GM12878 (cell line): ENCODE data around the gene CDC14A. TPM values are rescaled to one million over a fixed set of nuclear protein-coding genes. Genes with fewer than 3 reads are reported as not detected.

Experiments
- ATAC-seq: fragments of 200-7000 bp; cut with Tn5 transposase; 3 replicates; pipeline ENCODE4 v1.9.1; 2020; ENCODE audit warnings: mild to moderate bottlenecking, moderate library complexity
- BruUV-seq: library from RNA; stranded (reverse); fragments of 400-500 nt; replicated peaks from 2 replicates; lab custom pipeline; 2021; lab: Mats Ljungman, UMichigan
- CTCF ChIA-PET: fragments of 300-600 bp; sonication (Branson Sonifier 250); formaldehyde crosslinking; extraction: SDS; loops from one replicate; lab custom pipeline; 2021; ENCODE audit warnings: inconsistent platforms; lab: Yijun Ruan, JAX
- POLR2A ChIA-PET: fragments of 350-600 bp; formaldehyde crosslinking; extraction: SDS; loops from one replicate; lab custom pipeline; 2021; ENCODE audit warnings: inconsistent platforms; lab: Charles Lee
- RAD21 ChIA-PET: fragments of 300-600 bp; sonication (Branson Sonifier 250); formaldehyde crosslinking; loops from one replicate; lab custom pipeline; 2023; ENCODE audit warnings: antibody characterized with exemption; ENCODE audit not compliant: unreplicated experiment; lab: Charles Lee
- SMC1A ChIA-PET: fragments of 300-600 bp; sonication (Branson Sonifier 250); formaldehyde crosslinking; loops from one replicate; lab custom pipeline; 2023; ENCODE audit not compliant: unreplicated experiment, uncharacterized antibody; lab: Charles Lee
- DNase-seq: peaks from one replicate; pipeline ENCODE4 v3.0.0-alpha.2; 2011; ENCODE audit warnings: low read depth, low spot score
- FAIRE-seq: peaks from 3 replicates; lab custom pipeline; 2011; peaks lifted over from hg19 to GRCh38; lab: Jason Lieb, UNC
- H2AFZ ChIP-seq: 2 replicates; pipeline ENCODE4 v1.6.0; 2011; ENCODE audit warnings: low read depth, low read length, control low read depth; ENCODE audit not compliant: control insufficient read depth
- H3K27ac ChIP-seq: 2 replicates; pipeline ENCODE4 v1.5.1; 2011; ENCODE audit warnings: control low read depth; ENCODE audit not compliant: control insufficient read depth, insufficient read depth
- H3K27me3 ChIP-seq, 2 experiments: replicated peaks in 1 of 2; 2 replicates each; pipeline versions ENCODE4 v1.6.0 to v1.6.1; 2011; ENCODE audit warnings: low read length in 1 of 2; ENCODE audit not compliant: control insufficient read depth in 2 of 2, insufficient read depth in 2 of 2
- H3K36me3 ChIP-seq, 2 experiments: 2 replicates each; pipeline ENCODE4 v1.5.1; 2011; ENCODE audit warnings: low read length in 1 of 2; ENCODE audit not compliant: control insufficient read depth in 2 of 2, insufficient read depth in 2 of 2
- H3K4me1 ChIP-seq: 2 replicates; pipeline ENCODE4 v1.6.1; 2011; ENCODE audit warnings: mild to moderate bottlenecking, low read length, moderate library complexity, mixed read lengths; ENCODE audit not compliant: control insufficient read depth, insufficient read depth
- H3K4me2 ChIP-seq: 2 replicates; pipeline ENCODE4 v1.6.0; 2011; ENCODE audit warnings: control low read depth; ENCODE audit not compliant: control insufficient read depth, insufficient read depth
- H3K4me3 ChIP-seq: fragments of 200-600 bp; sonication (generic); 2 replicates; pipeline ENCODE4 v1.5.1; 2016
- H3K79me2 ChIP-seq: 2 replicates; pipeline ENCODE4 v1.6.0; 2011; ENCODE audit warnings: low read length; ENCODE audit not compliant: control insufficient read depth, insufficient read depth
- H3K9ac ChIP-seq: 2 replicates; pipeline ENCODE4 v1.8.0; 2011; ENCODE audit warnings: low read length, control low read depth, mixed read lengths; ENCODE audit not compliant: control insufficient read depth, insufficient read depth
- H3K9me3 ChIP-seq: replicated peaks from 3 replicates; pipeline ENCODE4 v1.5.1; 2011; ENCODE audit warnings: mild to moderate bottlenecking, low read length; ENCODE audit not compliant: control insufficient read depth, insufficient read depth
- H4K20me1 ChIP-seq: 2 replicates; pipeline ENCODE4 v1.6.0; 2011; ENCODE audit not compliant: control insufficient read depth, insufficient read depth
- ASH2L ChIP-seq: fragments of 300-600, 200-600 bp; sonication (generic); IDR thresholded peaks from 2 replicates; pipeline ENCODE4 v1.6.1; 2017; ENCODE audit warnings: low read depth, mild to moderate bottlenecking, borderline replicate concordance
- CEBPB ChIP-seq, 2 experiments: fragments of 150-350 bp in 1 of 2; IDR thresholded peaks; 2 replicates each; pipeline ENCODE4 v1.6.1; 2012 to 2014; ENCODE audit warnings: low read depth in 2 of 2, low read length in 2 of 2, borderline replicate concordance in 1 of 2, inconsistent platforms in 1 of 2
- ETV6 ChIP-seq, 2 experiments: fragments of 450-650 bp in 1 of 2; IDR thresholded peaks in 1 of 2; conservative IDR thresholded peaks in 1 of 2; 2 replicates each; pipeline ENCODE4 v1.6.1; 2014; ENCODE audit warnings: antibody characterized with exemption in 1 of 2, borderline replicate concordance in 1 of 2, low read depth in 1 of 2, mild to moderate bottlenecking in 1 of 2, moderate library complexity in 1 of 2
- FOS ChIP-seq: IDR thresholded peaks from 3 replicates; pipeline ENCODE4 v1.6.1; 2011; ENCODE audit warnings: borderline replicate concordance; ENCODE audit not compliant: insufficient read length; ENCODE audit errors: extremely low read depth
- FOXK2 ChIP-seq: fragments of 450-650 bp; IDR thresholded peaks from 2 replicates; pipeline ENCODE4 v1.6.1; 2017; ENCODE audit warnings: mild to moderate bottlenecking, moderate library complexity
- MEF2A ChIP-seq: IDR thresholded peaks from 2 replicates; pipeline ENCODE4 v1.6.1; 2011; ENCODE audit warnings: low read depth, mild to moderate bottlenecking, low read length, moderate library complexity; ENCODE audit not compliant: insufficient read depth
- MYC ChIP-seq: IDR thresholded peaks from 2 replicates; pipeline ENCODE4 v1.6.1; 2011; ENCODE audit warnings: mild to moderate bottlenecking, low read length, moderate library complexity, inconsistent platforms; ENCODE audit not compliant: insufficient read depth, insufficient replicate concordance, insufficient read length, severe bottlenecking
- NFIC ChIP-seq: IDR thresholded peaks from 2 replicates; pipeline ENCODE4 v1.6.1; 2012; ENCODE audit warnings: low read depth, mild to moderate bottlenecking, inconsistent platforms, low read length, moderate library complexity
- SMARCA5 ChIP-seq: fragments of 450-650 bp; IDR thresholded peaks from 2 replicates; pipeline ENCODE4 v1.6.1; 2017; ENCODE audit warnings: mild to moderate bottlenecking
- SP1 ChIP-seq: IDR thresholded peaks from one replicate; pipeline ENCODE4 v1.6.1; 2011; ENCODE audit warnings: low read depth, low read length
- STAT1 ChIP-seq: fragments of 450-650 bp; conservative IDR thresholded peaks from 2 replicates; pipeline ENCODE4 v1.6.1; 2014; ENCODE audit warnings: antibody characterized with exemption, mild to moderate bottlenecking
- TARDBP ChIP-seq: IDR thresholded peaks from 2 replicates; pipeline ENCODE4 v1.6.1; 2016; ENCODE audit warnings: borderline replicate concordance
- TCF3 ChIP-seq: IDR thresholded peaks from 2 replicates; pipeline ENCODE4 v1.6.1; 2012; ENCODE audit warnings: low read depth, mild to moderate bottlenecking, low read length, borderline replicate concordance; ENCODE audit not compliant: insufficient read depth
- ZNF274 ChIP-seq: IDR thresholded peaks from one replicate; pipeline ENCODE4 v1.8.0; 2011; ENCODE audit not compliant: insufficient read length, insufficient read depth
- WGBS: methylation state at CpG from one replicate; pipeline ENCODE4 v1.1.6; 2016; ENCODE audit warnings: low lambda C conversion rate; ENCODE audit not compliant: insufficient replicate concordance, insufficient coverage; ENCODE audit errors: missing lambda C conversion rate; 5-methylcytosine and 5-hydroxymethylcytosine counted together
- in situ Hi-C: fragments of 300-500 bp; cut with MboI; formaldehyde crosslinking; loops from 9 replicates; pipeline ENCODE4 v1.14.3; 2018; ENCODE audit warnings: mixed read lengths
- intact Hi-C: fragments of 100-400 bp; cut with micrococcal nuclease; formaldehyde crosslinking; loops from one replicate; pipeline ENCODE4 v1.14.2; 2022; ENCODE audit not compliant: unreplicated experiment
- polyA plus RNA-seq, 11 experiments: library from polyadenylated mRNA; depleted of rRNA in 4 of 11; unstranded in 6 of 11; stranded (reverse) in 5 of 11; fragments of >200 nt; fragmentation: Nextera tagmentation in 4 of 11; fragmentation: Illumina TruSeq in 1 of 11; extraction: Ambion mirVana in 4 of 11; extraction: Trizol in 1 of 11; gene quantifications; 1 replicate in 1 of 11; 2 replicates in 10 of 11; pipeline versions ENCODE4 v1.2.1 to v1.2.3, GENCODE V29; 2011 to 2016; ENCODE audit warnings: inconsistent platforms in 2 of 11, missing spikeins in 2 of 11, low read depth in 1 of 11
- total RNA-seq, 4 experiments: library from RNA; depleted of rRNA in 3 of 4; stranded (reverse); fragments of >200 nt in 3 of 4; fragmentation: Illumina TruSeq in 1 of 4; extraction: Trizol in 1 of 4; gene quantifications; 2 replicates each; pipeline versions ENCODE4 v1.2.1 to v1.2.3, GENCODE V29; 2013 to 2021
- TF ChIP-seq, protein P1 (sequence below): fragments of 450-650 bp; formaldehyde crosslinking; IDR thresholded peaks from 2 replicates; pipeline ENCODE4 v1.5.0; 2022; ENCODE audit warnings: mild to moderate bottlenecking, missing genetic modification characterization
- TF ChIP-seq, protein P2 (sequence below): IDR thresholded peaks from 2 replicates; pipeline ENCODE4 v1.6.1; 2011; ENCODE audit warnings: borderline replicate concordance, low read depth, mild to moderate bottlenecking, moderate library complexity, low read length; ENCODE audit not compliant: insufficient read depth, poor library complexity, severe bottlenecking
- TF ChIP-seq, protein P3 (sequence below): fragments of 450-650 bp; IDR thresholded peaks from 2 replicates; pipeline ENCODE4 v1.6.1; 2018; ENCODE audit warnings: borderline replicate concordance, mild to moderate bottlenecking; ENCODE audit not compliant: partially characterized antibody

CDC14A gene
- total and polyA plus RNA-seq, 10 of the 15 experiments (the other 5 are each of a cell fraction or from before 2014, with no cell fraction given): 1.5 to 7.1 (median 5.5) TPM

DNA sequence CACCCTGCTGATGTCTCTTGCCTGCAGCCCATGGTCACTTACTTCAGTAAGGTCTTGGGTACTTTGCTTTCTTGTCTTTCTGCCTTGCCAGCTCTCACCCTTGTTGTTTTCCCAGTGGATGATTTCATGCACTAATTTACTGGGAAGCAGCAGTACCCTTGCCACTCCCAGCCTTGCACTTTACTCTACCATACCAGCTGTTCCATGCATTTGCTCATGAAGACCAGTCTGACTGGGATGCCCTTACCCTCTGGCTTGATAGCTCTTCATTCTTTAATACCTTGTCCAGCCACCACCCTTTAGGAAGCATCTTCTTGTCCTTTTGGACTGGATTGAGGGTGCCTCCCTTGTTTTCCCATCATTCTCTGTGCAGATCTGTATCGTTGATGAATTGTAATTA is 28.3 kb downstream of the CDC14A start:
- H2AFZ ChIP-seq: no peak overlapping the region
- in situ Hi-C loops: no loop called here
- H3K9ac ChIP-seq: no peak overlapping the region
- FAIRE-seq (no peak), DNase-seq (no peak), ATAC-seq (no peak)
- H3K4me2 ChIP-seq: no peak overlapping the region
- no peaks in the 10 kb centered on the region for H3K27me3 ChIP-seq
- RAD21 ChIA-PET: no interaction called here
- BruUV-seq: no TSS peak
- no peak overlapping the region for H3K4me3 ChIP-seq
- peaks cover 19% of the 10 kb centered on the region for H3K4me1 ChIP-seq
- H3K27ac ChIP-seq: no peak overlapping the region
- POLR2A ChIA-PET: interaction anchor here (1.1 kb wide), 1 partner anchor 23 kb away, joined by 3 read pairs; no protein-coding TSS in a partner anchor
- 0% methylated on average over 1 of the region's 1 CpG for WGBS
- H3K36me3 ChIP-seq: peaks cover 0 to 1% of the 10 kb centered on the region in 2 experiments; a peak in 1 of 4 replicates
- intact Hi-C loops: no loop called here
- no peaks in the 10 kb centered on the region for H3K9me3 ChIP-seq
- H4K20me1 ChIP-seq: no peaks in the 10 kb centered on the region
- SMC1A ChIA-PET: interaction anchor here (0.6 to 1.8 kb wide), 5 partner anchors 13 to 217 kb away, joined by 3 to 4 read pairs (median 4); no protein-coding TSS in a partner anchor
- CTCF ChIA-PET: interaction anchor here (2.0 kb wide), 1 partner anchor 10 kb away, joined by 7 read pairs; no protein-coding TSS in a partner anchor
- H3K79me2 ChIP-seq: no peaks in the 10 kb centered on the region; the same call in 1 of the 2 replicates
- TF ChIP-seq NFIC (no peak), SMARCA5 (no peak), FOS (no peak), MYC (no peak), ASH2L (no peak), ETV6 (conservative IDR thresholded peaks at IDR 0.05 in 1 of 2, IDR thresholded peaks at IDR 0.05 in 1 of 2; ENCODE audit: borderline replicate concordance in 1 of 2, low read depth in 1 of 2) (no peak), MEF2A (no peak), FOXK2 (no peak), STAT1 (no peak), TCF3 (no peak), CEBPB (IDR thresholded peaks at IDR 0.05; ENCODE audit: borderline replicate concordance in 1 of 2, low read depth in 2 of 2, low read length in 2 of 2) (no peak), TARDBP (no peak), ZNF274 (no peak), SP1 (no peak)
- TF ChIP-seq, protein P1, sequence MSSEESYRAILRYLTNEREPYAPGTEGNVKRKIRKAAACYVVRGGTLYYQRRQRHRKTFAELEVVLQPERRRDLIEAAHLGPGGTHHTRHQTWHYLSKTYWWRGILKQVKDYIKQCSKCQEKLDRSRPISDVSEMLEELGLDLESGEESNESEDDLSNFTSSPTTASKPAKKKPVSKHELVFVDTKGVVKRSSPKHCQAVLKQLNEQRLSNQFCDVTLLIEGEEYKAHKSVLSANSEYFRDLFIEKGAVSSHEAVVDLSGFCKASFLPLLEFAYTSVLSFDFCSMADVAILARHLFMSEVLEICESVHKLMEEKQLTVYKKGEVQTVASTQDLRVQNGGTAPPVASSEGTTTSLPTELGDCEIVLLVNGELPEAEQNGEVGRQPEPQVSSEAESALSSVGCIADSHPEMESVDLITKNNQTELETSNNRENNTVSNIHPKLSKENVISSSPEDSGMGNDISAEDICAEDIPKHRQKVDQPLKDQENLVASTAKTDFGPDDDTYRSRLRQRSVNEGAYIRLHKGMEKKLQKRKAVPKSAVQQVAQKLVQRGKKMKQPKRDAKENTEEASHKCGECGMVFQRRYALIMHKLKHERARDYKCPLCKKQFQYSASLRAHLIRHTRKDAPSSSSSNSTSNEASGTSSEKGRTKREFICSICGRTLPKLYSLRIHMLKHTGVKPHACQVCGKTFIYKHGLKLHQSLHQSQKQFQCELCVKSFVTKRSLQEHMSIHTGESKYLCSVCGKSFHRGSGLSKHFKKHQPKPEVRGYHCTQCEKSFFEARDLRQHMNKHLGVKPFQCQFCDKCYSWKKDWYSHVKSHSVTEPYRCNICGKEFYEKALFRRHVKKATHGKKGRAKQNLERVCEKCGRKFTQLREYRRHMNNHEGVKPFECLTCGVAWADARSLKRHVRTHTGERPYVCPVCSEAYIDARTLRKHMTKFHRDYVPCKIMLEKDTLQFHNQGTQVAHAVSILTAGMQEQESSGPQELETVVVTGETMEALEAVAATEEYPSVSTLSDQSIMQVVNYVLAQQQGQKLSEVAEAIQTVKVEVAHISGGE (CRISPR knock-in tag): no peak
- TF ChIP-seq, protein P2, sequence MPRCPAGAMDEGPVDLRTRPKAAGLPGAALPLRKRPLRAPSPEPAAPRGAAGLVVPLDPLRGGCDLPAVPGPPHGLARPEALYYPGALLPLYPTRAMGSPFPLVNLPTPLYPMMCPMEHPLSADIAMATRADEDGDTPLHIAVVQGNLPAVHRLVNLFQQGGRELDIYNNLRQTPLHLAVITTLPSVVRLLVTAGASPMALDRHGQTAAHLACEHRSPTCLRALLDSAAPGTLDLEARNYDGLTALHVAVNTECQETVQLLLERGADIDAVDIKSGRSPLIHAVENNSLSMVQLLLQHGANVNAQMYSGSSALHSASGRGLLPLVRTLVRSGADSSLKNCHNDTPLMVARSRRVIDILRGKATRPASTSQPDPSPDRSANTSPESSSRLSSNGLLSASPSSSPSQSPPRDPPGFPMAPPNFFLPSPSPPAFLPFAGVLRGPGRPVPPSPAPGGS: no peak
- TF ChIP-seq, protein P3, sequence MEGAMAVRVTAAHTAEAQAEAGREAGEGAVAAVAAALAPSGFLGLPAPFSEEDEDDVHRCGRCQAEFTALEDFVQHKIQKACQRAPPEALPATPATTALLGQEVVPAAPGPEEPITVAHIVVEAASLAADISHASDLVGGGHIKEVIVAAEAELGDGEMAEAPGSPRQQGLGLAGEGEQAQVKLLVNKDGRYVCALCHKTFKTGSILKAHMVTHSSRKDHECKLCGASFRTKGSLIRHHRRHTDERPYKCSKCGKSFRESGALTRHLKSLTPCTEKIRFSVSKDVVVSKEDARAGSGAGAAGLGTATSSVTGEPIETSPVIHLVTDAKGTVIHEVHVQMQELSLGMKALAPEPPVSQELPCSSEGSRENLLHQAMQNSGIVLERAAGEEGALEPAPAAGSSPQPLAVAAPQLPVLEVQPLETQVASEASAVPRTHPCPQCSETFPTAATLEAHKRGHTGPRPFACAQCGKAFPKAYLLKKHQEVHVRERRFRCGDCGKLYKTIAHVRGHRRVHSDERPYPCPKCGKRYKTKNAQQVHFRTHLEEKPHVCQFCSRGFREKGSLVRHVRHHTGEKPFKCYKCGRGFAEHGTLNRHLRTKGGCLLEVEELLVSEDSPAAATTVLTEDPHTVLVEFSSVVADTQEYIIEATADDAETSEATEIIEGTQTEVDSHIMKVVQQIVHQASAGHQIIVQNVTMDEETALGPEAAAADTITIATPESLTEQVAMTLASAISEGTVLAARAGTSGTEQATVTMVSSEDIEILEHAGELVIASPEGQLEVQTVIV: no peak
